ENCODE data around the gene PHLPP2. TPM values are rescaled to one million over a fixed set of nuclear protein-coding genes. Genes with fewer than 3 reads are reported as not detected.
A peak's percentile ranks its signal among the peaks of the same experiment; 100 is the strongest.
"Not testable (repeated sequence)": the region's sequence is repeated elsewhere in the genome, so short reads cannot be mapped to it uniquely, and the experiment has no call there.

PHLPP2 gene
- polyA plus RNA-seq, 3 donors = 8.1 to 8.4 (median 8.2) TPM

DNA sequence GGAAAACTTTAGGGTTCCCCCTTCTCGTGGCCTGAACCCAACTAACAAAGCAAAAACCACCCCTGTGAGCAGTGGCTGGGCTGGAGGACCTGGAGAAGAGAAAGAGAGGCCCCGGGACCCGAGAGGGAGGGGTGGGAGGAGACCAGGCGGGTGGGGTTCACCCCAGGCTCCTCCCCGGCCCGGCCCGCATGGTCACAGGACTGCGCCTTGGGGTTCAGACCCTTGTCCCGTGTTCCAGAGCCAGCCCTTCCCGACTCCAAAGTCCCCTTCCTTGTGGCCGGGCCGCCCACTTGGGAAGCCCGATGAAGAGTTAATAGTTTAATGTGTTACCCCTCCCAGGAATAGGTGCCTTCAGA is 97.7 kb downstream of the PHLPP2 start:
- no peak for DNase-seq (ENCODE audit: low read depth in 3 of 3, low spot score in 2 of 3)

DNA sequence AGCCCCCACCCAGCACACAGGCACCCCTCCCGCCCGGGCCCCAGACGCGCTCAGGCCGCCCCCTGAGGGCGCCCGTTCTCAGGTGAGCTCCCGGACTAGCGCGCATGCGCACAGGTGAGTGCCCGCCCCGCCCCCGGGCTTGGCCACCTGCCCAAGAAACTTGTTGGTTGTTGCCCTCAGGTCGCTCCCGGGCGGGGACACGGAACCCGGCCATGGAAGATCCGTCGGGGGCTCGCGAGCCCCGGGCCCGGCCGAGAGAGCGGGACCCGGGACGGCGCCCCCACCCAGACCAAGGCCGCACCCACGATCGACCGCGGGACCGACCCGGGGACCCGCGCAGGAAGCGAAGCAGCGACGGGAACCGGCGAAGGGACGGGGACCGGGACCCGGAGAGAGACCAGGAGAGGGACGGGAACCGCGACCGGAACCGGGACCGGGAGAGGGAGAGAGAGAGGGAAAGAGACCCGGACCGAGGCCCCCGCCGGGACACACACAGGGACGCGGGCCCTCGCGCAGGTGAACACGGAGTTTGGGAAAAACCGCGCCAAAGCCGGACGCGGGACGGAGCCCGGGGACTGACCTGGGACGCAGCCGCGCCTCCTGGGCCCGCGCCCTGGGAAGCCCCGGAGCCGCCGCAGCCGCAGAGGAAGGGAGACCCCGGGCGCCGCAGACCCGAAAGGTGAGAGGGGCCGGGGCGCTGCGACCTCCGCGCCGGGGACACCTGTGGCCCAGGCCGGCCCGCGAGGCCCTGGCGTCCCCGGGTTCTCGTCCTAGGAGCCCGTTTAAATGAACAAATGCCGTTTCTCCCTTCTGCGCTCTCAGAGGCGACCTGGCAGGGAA is 98.3 kb downstream of the PHLPP2 start, which contains the start of gene MARVELD3:
Gene MARVELD3 (plus strand): TSS at position 167 of the 840 bp plus-strand sequence. CDS start 46 bp downstream, at position 213.
- peak in 1 of 3 donors; percentile 39 for DNase-seq (ENCODE audit: low read depth in 3 of 3, low spot score in 2 of 3)

DNA sequence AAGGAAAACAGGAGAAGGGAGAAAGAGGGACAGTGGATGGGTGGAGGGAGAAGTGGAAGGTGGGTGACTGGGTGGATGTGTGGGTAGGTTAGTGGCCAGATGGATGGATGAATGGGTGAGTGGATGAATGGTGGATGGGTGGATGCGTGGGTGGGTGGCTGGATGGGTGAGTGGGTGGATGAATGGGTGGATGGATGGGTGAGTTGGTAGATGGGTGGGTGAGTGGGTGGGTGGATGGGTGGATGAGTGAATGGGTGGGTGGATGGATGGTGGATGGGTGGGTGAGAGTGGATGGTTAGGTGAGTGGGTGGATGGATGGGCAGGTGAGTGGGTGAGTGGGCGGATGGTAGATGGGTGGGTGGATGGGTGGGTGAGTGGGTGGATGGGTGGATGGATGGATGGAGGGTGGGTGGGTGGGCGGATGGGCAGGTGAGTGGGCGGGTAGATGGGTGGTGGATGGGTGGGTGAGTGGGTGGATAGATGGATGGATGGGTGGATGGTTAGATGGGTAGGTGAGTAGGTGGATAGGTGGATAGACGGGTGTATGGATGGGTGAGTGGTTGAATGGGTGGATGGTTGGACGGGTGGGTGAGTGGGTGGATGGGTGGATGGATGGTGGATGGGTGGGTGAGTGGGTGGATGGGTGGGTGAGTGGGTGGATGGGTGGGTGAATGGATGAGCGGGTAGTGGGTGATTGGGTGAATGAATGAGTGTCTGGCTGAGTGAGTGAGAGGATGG is 99.2 kb downstream of the PHLPP2 start:
- no peak for DNase-seq (ENCODE audit: low read depth in 3 of 3, low spot score in 2 of 3)

DNA sequence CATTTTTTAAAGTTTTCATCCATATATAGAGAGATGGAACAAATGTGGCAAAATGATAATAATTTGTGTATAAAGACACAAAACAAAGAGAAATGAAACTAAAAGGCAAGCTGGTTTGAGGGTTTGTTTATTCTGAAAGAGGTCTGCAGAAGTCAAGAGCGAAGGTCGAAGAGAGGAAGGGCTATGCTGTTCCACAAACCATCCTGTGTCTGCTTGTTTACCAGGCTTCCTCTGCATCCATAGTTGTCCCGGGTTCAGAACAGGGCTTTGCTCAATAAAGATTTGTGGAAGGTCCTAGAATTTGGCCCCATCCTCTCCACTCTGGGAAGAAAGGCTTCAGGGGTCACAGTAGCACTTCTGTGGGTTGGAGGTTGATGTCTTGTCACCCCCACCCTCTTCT is 100.9 kb downstream of the PHLPP2 start:
- DNase-seq (ENCODE audit: low read depth in 3 of 3, low spot score in 2 of 3) = no peak

DNA sequence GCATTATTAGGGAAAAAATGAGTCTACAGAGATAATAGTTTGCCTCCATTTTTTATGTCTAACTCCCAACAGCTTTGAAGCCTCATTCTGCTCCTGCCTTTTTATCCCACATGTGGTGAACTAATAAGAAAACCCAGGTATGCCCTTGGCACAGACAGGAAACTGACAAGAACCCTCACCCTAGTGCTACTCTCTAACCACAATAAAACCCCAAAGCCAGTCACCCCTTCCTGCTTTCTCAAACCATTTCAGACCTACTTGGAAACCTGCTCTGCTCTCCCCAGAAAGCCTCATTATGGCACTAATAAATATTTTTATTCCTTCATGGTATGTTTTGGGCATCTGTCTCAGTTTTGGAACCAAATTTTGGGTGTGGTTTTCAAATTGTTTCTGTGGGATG is 102.4 kb downstream of the PHLPP2 start:
- no peak for DNase-seq (ENCODE audit: low read depth in 3 of 3, low spot score in 2 of 3)

DNA sequence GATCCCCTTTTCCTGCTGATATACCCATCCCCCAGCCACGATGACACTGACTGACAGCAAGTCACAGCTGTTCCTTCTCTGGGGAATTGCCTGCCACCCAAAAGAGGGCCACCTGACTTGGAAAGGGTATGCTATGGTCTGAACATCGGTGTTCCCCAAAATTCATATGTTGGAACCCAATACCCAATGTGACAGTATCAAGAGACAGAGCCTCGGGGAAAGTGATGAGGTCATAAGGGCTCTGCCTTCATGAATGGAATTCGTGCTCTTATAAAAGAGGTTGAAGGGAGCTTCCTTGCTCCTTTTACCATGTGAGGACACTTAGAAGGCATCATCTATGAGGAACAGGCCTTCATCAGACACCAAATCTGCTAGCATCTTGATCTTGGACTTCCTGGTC is 106.1 kb downstream of the PHLPP2 start:
- no peak for DNase-seq (ENCODE audit: low read depth in 3 of 3, low spot score in 2 of 3)

DNA sequence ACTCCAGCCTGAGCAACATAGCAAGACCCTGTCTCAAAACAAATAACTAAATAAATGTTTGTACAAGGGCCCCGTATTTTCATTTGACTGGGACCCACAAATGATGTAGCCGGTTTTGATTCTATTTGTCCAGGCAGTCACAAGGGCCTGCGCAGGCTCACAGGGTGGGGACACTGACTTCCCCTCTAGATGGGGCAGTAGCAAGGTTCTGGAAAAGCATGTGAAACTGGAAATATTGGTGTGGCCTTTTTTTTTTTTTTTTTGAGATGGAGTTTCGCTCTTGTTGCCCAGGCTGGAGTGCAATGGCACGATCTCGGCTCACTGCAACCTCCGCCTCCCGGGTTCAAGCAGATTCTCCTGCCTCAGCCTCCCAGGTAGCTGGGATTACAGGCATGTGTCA is 109.5 kb downstream of the PHLPP2 start:
- DNase-seq (ENCODE audit: low read depth in 3 of 3, low spot score in 2 of 3) = not testable (repeated sequence)

DNA sequence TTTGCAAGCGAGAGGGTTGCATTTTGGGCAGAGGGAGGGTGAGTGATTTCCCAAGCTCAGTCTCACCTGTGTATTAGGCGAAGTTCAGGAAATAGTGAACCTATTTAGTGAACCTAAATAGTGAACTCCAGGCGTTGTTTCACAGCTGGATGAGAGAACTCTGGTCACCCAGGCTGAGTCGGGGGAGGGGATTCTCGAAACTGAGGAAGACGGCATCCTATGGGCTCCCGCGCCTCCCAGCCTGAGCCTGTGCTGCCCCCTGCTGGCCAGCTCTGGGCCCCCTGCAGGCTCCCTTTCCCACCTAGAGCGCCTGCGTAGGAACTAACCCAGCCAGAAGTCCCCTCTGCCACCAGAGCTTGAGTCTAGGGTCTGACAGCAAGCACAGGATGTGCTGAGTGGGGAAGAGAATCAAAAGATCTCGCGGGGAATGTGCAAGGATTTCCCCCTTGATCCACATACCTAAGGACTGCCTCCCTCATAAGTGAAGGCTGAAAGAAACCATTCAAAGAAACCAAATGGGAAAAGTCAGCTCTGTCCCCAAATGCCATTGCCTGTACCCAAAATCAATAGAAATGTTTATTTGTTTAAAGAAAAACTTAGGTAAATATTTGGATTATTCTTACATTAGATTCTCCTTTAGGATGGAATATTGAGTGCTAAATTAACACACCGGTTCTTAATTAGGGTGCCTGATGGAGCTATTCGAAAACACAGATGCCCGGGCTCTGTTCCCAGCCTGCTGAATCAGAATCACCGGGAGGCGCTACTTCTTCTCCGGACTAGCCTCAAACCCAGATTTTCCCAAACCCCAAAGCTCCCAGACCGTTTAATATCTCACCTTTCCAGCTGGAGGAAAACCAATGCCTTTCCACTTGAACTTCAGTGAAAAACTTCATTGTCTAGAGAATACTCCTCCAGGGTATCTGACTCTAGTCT is 113.3 kb downstream of the PHLPP2 start:
- DNase-seq (ENCODE audit: low read depth in 3 of 3, low spot score in 2 of 3) = peak in 1 of 3 donors; percentile 56

DNA sequence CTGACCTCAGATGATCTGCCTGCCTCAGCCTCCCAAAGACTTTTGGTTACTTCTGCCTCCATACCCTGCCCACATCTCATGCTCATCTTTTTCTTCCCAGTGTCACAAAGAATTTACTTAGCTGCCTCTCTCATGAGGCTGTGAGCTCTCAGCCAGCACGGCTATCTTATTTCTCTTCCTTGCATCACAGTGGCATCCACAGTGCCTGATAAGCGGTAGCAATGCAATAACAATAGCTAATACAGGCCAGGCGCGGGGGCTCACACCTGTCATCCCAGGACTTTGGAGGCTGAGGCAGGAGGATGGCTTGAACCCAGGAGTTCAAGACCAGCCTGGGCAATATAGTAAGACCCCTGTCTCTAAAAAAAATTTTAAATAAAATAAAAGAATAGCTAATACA is 114.1 kb downstream of the PHLPP2 start:
- no peak for DNase-seq (ENCODE audit: low read depth in 3 of 3, low spot score in 2 of 3)

DNA sequence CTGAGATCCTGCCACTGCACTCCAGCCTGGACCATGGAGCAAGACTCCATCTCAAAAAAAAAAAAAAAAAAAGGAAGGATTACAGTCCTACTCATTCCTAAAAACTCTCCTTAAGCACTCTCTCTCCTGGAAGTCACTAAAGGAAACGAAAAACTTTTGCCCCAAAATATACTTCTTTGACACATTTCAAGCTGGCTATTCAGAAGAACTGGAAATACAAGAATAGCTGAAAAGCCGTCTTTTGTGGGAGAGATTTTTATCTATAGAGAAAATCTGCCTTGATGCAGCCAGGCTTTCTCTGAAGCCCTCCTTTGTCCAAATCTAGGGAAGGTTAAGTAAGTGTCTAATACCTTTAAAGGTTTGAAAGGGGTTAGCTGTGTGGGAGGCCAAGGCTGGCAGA is 115.4 kb downstream of the PHLPP2 start:
- DNase-seq (ENCODE audit: low read depth in 3 of 3, low spot score in 2 of 3) = no peak

DNA sequence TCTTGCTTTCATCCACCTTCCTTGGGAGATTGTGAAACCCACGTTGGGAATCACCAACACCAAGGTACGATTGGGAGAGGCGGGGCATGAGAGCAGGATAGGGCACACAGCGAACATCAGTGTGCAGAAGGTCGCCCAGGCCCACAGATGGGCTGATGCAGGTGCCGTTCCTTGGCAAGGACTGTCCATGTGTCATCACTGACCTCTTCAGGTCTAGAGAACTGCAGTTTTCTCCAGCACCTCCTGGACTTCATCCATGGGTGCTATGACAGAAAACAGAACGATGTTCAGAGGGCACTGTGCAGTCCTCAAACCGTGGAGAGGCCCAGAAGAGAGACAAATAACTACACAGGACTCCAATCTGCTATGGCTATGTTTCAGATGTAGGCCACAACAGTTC is 123.7 kb downstream of the PHLPP2 start:
- no peak for DNase-seq (ENCODE audit: low read depth in 3 of 3, low spot score in 2 of 3)

DNA sequence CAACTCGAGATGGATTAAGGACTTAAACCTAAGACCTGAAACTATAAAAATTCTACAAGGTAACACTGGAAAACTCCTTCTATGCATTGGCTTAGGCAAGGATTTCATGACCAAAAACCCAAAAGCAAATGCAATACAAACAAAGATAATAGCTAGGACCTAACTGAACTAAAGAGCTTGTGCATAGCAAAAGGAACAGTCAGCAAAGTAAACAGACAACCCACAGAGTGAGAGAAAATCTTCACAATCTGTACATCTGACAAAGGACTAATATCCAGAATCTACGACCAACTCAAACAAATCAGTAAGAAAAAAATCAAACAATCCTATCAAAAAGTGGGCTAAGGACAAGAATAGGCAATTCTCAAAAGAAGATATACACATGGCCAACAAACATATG is 126.1 kb downstream of the PHLPP2 start:
- DNase-seq (ENCODE audit: low read depth in 3 of 3, low spot score in 2 of 3) = not testable (repeated sequence)

DNA sequence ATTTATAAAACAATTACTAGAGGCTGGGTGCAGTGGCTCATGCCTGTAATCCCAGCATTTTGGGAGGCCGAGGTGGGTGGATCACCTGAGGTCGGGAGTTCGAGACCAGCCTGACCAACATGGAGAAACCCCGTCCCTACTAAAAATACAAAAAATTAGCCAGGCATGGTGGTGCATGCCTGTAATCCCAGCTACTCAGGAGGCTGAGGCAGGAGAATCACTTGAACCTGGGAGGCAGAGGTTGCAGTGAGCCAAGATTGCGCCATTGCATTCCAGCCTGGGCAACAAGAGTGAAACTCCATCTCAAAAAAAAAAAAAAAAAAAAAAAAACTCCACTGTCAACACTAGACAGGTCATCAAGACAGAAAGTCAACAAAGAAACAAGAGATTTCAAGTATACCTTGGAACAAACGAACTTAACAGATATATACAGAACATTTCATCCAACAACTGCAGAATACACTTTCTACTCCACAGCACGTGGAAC is 129.1 kb downstream of the PHLPP2 start:
- not testable (repeated sequence) for DNase-seq (ENCODE audit: low read depth in 3 of 3, low spot score in 2 of 3)

Other genes starting within 250 kb of the PHLPP2 start
- 10 to 100 TPM; 12.8 to 14.3 (median 13.6) TPM for gene ZNF19, start 235.4 kb downstream of the PHLPP2 start, polyA plus RNA-seq (ENCODE audit: insufficient read length in 3 of 3)
- under 1 TPM; 0.18 to 0.32 (median 0.25) TPM for gene CHST4, start 198.3 kb downstream of the PHLPP2 start, polyA plus RNA-seq (ENCODE audit: insufficient read length in 3 of 3)
- gene TAT, start 147.6 kb downstream of the PHLPP2 start, polyA plus RNA-seq (ENCODE audit: insufficient read length in 3 of 3) = under 1 TPM; 0.03 to 0.07 (median 0.04) TPM
- gene MARVELD3, start 98.5 kb downstream of the PHLPP2 start, polyA plus RNA-seq (ENCODE audit: insufficient read length in 3 of 3) = 10 to 100 TPM; 12.9 to 15.9 (median 13.9) TPM
- 10 to 100 TPM; 84.5 to 87.2 (median 84.7) TPM for gene AP1G1, start 84.1 kb upstream of the PHLPP2 start, polyA plus RNA-seq (ENCODE audit: insufficient read length in 3 of 3)
- gene ATXN1L, start 121.3 kb upstream of the PHLPP2 start, polyA plus RNA-seq (ENCODE audit: insufficient read length in 3 of 3) = 10 to 100 TPM; 35.9 to 36.9 (median 36.6) TPM
- gene ZNF821, start 159.5 kb upstream of the PHLPP2 start, polyA plus RNA-seq (ENCODE audit: insufficient read length in 3 of 3) = 10 to 100 TPM; 23.9 to 26.6 (median 26.1) TPM
- 100 to 1,000 TPM; 298 to 301 (median 298) TPM for gene IST1, start 170.8 kb upstream of the PHLPP2 start, polyA plus RNA-seq (ENCODE audit: insufficient read length in 3 of 3)